NCI-H748 (cell line): ENCODE measurements around the gene TOR1B.
"Not testable (repeated sequence)": the region's sequence is repeated elsewhere in the genome, so short reads cannot be mapped to it uniquely, and the experiment has no call there.

Source experiments
- DNase-seq: peaks from one replicate; lab custom pipeline; 2025; ENCODE audit not compliant: unreplicated experiment; lab: John Stamatoyannopoulos, UW

The TOR1B gene

GRCh38 chr9:129776566-129776937 is 26.4 kb upstream of the TOR1B start:
- DNase-seq, result no peak

- no peak for DNase-seq
Observed at GRCh38 chr9:129776938-129777768, 25.8 kb upstream of the TOR1B start.

GRCh38 chr9:129777769-129778130 is 25.2 kb upstream of the TOR1B start:
- DNase-seq, result no peak

GRCh38 chr9:129778469-129778868 is 24.5 kb upstream of the TOR1B start:
- no peak for DNase-seq

- no peak for DNase-seq
Observed at GRCh38 chr9:129779560-129780190, 23.3 kb upstream of the TOR1B start.

GRCh38 chr9:129781131-129781530 is 21.9 kb upstream of the TOR1B start:
- no peak for DNase-seq

- no peak for DNase-seq
Observed at GRCh38 chr9:129781981-129782380, 21.0 kb upstream of the TOR1B start.

GRCh38 chr9:129783516-129784361 is 19.2 kb upstream of the TOR1B start:
- DNase-seq, result peak; percentile 70

GRCh38 chr9:129784970-129785369 is 18.0 kb upstream of the TOR1B start:
- not testable (repeated sequence) for DNase-seq

- no peak for DNase-seq
Observed at GRCh38 chr9:129785866-129786265, 17.1 kb upstream of the TOR1B start.

- no peak for DNase-seq
Observed at GRCh38 chr9:129786481-129786880, 16.5 kb upstream of the TOR1B start.

- no peak for DNase-seq
Observed at GRCh38 chr9:129794549-129794948, 8.4 kb upstream of the TOR1B start.

- DNase-seq, result not testable (repeated sequence)
Observed at GRCh38 chr9:129796029-129796428, 7.0 kb upstream of the TOR1B start.

- DNase-seq, result no peak
Observed at GRCh38 chr9:129798973-129799372, 4.0 kb upstream of the TOR1B start.

- no peak for DNase-seq
Observed at GRCh38 chr9:129801504-129801903, 1.5 kb upstream of the TOR1B start.

GRCh38 chr9:129803676-129804060 is 684 bp downstream of the TOR1B start:
- peak; percentile 38 for DNase-seq

GRCh38 chr9:129806061-129806460 is 3.1 kb downstream of the TOR1B start:
- DNase-seq, result no peak

GRCh38 chr9:129809346-129809745 is 6.4 kb downstream of the TOR1B start:
- DNase-seq, result no peak

- no peak for DNase-seq
Observed at GRCh38 chr9:129810116-129810515, 7.1 kb downstream of the TOR1B start.

GRCh38 chr9:129810788-129811187 is 7.8 kb downstream of the TOR1B start:
- DNase-seq, result no peak

GRCh38 chr9:129811967-129812363 is 9.0 kb downstream of the TOR1B start:
- no peak for DNase-seq

GRCh38 chr9:129812385-129812784 is 9.4 kb downstream of the TOR1B start:
- DNase-seq, result no peak
